NCI-H128 (cell line): Measurements from ENCODE around the gene CIAO3.

ENCODE experiments used
- DNase-seq: peaks from one replicate; lab custom pipeline; 2025; ENCODE audit not compliant: unreplicated experiment; lab: John Stamatoyannopoulos, UW

The CIAO3 gene

DNA sequence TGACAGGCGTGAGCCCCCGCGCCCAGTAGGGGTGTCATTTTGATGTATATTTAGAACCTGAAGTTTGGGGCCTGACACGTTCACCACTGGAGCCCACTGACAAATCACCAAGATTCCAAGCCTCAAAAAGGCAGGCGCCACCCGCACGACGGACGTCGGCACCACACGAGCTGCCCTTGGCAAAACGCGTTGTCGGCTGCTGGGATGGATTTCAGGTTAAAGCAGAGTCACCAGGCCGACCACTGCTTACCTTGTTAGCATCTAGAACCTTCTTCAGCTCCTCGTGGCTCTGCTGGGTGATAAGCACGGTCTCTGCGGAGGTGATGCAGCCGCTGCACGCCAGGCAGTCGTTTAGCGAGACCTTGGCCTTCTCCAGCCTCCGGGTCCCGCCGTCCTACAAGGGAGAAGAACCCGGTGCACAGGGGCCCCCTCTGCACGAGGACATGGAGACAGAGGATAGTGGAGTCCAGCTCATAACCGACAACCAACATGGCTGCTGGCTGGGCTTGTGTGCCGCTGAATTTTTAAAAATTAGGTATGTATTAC is 3.8 kb downstream of the CIAO3 start:
- no peak for DNase-seq

DNA sequence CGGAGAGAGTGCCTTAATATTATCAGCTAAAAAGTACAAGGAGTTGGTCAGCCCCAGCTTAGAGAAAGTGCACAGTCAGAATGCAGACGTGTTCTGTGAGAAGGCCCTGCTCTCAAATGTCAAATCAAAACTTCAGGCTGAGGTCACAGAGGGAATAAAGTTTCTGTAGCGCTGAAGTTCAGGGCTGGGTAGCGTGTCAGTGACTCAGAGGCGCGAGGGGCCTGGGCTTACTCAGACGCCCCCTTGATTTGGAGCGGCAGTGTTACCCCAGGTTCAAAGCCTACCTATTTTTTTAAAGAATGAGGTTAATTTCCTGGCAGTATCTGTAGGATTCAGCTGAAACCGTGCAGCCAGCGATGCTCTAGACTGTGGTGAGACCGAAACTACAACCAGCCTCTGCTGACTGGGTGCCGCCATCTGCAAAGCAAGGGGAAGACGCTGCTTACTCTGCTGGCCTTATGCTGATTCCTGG is 4.8 kb downstream of the CIAO3 start:
- DNase-seq = no peak

DNA sequence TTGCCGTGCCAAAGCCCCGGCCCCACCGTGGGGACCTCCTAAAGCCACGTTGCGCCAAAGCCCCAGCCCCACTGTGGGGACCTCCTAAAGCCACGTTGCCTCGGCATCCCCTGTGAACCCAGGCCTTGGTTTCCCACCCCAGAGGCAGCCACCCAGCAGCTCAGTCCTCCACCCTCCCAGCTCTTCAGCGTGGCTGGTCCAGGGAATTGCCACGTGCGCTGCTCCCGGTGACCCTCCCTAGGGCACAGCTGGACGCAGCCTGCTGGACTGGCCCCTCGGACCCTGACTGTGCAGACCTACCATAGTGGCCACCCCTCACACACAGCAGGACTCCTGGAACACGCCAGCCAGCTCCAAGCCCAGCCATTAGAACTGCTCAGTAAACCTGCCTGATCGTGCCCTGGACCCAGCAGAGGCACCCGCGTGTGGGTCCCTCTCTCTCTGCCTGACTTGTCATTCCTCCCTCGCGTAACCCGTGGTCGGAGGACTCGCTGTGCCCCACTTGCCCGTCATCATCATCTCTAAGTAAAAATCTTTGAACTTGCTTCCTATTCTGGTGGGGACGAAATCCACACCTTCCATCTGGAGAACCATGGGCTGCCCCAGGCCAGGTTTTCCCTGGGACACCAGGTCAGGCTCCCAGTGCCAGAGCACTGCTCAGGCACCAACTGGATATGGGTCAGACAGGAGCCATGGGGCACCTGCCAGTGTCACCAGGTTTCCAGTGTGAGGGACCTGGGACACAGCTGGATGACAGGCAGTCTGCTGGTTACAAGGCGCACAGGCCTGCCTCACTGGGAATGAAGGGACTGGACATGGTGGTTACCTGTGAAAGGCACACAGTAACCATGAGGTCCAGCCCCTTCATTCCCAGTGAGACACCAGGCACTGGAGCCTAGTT is 5.6 kb downstream of the CIAO3 start:
- no peak for DNase-seq

DNA sequence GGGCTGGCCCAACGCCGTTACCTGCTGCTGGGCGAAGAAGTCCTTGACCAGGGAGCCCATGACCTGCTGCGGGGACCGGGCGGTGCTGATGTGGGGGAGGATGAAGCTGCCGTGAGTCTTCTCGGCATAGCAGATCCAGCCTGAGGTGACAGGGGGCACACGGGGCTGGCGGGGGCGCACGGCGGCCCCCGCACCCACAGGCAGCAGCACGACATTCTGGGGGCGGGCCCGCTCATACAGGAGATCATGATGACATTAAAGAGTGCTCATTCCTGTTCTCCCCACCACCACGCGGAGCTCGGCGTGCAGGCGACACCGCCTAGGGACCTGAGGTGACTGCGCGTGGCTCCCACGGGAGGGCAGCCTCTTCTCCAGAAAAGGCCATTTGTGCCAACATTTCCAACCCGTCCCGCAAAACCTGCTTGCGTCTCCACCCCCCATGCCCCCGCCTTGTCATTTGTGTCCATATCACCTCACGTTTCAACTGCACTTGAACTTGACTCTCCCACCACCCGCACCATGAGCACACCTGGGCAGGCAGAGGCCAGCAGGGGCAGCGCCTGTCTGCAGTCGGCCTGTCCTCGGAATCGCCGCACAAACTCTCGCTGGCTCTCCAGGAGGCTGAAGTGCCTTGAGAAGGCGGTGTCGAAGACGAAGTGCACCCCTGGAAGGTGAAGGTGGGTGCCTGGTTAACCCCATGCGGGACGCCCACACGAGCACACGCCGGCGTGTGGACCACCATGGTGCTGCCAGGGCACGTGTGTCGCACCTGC is 6.4 kb downstream of the CIAO3 start:
- DNase-seq = no peak

DNA sequence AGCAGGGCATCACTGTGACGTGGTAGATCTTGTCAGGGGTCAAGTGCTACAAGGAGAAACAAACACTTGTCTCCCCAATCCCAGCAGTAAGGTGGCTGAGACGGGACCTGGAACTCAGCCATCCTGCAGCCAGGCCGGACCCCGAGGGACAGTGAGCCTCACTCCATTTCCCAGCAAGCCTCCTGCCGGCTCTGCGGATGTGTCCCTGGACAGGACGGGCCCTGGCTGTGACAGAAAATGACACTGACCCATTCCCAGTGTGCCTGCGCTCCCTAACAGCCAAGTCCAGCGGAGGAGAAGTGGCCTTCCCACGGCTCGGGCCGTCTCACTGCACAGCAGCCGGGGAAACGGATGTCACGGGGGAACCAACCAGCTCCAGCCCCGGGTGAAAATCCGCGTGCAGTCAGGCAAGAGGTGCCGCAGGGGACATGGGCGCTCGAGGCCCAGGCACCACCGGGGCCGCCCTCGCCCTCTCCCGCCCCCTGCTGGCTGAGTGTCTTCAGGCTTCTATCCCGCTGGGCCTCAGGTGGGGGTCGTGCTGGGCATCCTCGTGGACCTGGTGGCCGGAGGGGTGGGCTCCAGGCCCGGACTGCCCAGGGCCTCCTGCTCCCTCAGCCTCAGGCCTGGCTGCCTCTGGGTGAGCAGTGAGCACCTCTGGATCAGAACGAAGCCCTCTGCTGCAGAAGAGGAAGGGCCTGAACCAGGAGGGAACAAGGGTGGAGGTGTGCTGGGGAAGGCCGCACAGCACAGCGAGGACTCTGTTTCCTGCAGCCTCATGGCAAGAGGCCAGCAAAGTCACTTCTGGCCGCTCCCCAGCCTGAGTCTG is 7.2 kb downstream of the CIAO3 start:
- DNase-seq = no peak

DNA sequence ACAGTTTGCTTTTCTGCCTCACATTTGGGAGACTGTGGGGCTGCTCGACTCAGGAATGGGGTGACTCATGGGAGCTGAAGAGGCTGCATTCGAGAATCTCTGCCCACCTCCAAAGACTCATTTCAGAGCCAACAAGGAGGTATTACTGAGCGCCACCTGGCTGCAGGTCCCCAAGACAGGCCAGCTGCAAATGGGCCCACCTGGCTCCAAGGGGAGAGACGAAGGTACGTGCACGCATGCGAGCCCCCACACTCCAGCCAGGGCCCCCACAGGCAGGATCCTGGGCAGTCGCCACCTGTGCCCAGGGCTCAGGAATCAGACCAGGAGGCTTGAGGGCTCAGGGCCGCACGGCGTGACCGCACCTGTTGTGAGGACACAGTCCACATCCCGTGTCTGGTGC is 7.9 kb downstream of the CIAO3 start:
- no peak for DNase-seq

DNA sequence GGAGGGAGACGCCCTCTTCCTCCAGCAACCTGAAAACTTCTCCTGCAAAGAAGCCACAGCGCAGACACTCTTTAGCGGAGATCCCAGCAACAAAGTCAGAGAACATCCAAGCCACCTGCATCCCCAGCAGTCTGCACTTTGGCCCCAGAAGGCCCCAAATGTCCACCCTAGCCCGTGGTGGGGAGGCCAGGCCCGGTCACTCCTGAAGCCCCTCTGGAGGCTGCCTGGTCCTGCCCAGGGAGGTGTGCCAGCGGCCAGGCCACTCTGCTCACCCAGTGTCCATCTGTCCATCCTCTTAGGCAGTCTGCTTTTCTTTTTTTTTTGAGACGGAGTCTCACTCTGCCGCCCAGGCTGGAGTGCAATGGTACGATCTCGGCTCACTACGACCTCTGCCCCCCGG is 8.5 kb downstream of the CIAO3 start:
- DNase-seq = no peak

DNA sequence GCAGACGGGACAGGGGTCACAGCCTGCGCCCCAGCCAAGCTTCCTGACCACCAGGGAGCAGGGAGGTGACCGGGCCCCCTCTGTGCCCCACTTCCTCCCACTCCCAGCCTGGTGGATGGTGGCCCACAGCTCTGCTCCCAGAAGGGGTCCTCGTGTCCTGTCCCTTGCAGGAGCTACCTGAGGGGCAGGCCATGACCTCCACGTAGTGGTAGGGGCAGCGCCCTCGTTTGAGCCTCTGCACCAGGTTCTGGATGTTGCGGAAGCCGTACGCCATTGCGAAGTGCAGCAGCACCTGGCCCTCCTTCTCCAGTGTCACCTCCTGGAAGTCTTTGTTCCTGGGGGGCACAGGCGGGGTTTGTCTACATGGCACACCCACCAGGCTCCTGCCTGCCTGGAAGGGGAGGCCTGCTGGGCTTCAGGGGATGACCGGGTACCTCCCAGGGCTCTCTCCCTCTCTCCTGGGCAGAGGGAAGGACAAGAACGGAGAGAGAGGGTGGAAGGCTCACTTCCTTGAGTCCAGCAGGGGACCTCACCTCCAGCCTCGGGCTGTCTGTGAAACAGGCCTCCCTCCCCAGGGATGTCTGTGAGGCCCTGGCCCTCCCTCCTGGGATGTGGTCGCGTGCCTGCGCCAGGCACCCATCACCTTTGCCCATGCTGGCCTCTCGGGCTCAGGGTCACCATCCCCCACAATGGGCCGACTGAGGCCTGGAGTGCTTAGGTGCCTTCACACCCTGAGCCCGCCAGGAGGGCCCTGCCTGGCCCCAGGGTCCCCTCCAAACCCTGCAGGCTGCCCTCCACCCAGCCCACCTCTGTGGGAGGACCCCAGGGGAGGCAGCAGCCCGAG is 9.9 kb downstream of the CIAO3 start:
- no peak for DNase-seq

DNA sequence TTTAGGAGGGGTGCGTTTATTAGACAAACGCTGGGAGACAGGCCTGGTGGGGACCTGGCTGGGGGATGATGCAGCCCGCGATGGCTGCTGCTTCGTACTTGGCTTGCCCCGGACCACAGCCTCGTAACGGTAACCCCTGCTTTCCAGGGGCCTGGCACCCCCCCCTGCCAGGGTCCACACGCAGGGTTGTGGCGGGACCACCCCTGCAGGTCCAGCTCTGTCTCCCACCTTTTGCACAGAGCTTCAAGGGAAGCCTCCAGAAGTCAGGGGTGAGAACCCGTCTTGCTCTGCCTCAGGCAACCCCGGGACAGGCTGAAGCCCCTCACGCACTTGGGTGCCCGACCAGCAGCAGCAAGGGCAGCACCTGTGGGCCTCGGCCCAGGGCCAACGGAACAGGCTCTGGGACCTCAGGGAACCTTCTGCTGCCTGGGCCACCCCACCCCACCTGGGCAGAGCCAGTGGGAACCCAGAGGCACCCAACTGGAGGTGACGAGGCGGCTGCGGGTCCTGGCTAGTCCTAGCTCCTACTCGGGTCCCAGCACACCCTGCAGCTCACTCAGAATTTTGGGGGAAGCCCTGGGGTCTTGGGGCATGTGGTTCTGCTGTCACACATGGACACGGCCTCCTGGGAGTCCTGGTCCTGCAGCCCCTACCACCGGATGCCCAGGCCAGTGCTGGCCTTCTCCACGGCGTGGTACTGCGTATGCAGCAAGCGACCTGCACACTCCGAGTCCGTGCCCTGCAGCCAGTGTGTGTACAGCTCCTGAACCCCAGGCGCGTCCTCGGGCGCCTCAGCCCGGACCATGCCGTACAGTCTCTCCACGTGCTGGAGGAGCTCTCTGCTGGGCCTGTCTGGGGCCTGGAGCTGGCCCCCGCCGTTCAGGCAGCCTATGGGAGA is 10.8 kb downstream of the CIAO3 start:
- DNase-seq = no peak

DNA sequence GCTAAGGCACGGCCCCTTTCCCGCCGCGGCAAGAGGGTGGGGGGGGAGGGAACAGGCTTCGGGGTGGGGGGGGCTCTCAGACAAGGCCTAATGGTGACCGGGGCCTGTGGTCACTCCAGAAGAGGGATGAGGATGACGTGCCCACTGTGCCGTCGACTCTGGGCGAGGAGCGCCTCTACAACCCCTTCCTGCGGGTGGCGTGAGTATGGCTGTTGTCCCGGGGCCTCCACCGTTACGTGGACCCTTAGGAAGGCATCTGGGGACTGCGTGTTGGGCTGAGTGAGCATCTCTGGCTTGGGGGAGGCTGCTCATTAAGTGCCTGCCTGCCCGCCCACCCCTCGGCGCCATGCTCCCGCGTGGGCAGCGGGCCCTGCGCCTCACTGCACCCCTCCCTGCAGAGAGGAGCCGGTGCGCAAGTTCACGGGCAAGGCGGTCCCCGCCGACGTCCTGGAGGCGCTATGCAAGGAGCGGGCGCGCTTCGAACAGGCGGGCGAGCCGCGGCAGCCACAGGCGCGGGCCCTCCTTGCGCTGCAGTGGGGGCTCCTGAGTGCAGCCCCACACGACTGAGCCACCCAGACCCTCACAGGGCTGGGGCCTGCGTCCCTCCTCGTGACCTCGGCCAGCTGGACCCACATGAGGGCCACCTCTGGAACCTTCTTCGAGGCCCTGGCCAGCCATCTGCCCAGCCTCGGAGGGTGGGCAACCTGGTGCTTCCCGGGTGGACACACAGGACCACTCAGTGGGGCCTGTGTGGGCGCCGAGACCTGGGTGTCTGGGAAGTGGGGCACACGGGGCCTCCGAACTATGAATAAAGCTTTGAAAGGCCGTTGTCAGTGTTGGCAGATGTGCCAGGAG is 11.7 kb downstream of the CIAO3 start:
- no peak for DNase-seq

DNA sequence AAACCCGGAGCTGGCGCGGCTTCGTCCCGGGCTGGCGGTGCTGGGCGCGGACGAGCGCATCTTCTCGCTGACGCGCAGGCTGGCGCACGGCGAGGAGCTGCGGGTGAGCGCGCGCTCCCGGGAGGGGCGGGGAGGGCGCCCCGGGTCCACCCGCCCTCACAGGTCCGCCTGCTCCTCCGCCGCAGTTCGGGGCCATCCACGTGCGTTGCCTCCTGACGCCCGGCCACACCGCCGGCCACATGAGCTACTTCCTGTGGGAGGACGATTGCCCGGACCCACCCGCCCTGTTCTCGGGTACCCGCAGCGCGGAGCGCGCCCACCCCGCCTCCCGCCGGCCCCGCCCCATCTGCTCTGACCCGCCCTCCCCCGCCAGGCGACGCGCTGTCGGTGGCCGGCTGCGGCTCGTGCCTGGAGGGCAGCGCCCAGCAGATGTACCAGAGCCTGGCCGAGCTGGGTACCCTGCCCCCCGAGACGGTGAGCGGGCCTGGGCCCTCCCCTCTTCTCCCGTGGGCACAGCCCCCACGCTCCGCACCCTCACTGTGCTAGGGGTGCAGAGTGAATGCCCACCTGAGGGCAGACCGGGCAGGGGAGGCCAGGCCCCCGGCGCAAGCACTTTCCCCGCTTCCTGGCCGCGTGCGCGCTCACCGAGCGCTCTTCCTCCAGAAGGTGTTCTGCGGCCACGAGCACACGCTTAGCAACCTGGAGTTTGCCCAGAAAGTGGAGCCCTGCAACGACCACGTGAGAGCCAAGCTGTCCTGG is 12.5 kb downstream of the CIAO3 start:
- no peak for DNase-seq

DNA sequence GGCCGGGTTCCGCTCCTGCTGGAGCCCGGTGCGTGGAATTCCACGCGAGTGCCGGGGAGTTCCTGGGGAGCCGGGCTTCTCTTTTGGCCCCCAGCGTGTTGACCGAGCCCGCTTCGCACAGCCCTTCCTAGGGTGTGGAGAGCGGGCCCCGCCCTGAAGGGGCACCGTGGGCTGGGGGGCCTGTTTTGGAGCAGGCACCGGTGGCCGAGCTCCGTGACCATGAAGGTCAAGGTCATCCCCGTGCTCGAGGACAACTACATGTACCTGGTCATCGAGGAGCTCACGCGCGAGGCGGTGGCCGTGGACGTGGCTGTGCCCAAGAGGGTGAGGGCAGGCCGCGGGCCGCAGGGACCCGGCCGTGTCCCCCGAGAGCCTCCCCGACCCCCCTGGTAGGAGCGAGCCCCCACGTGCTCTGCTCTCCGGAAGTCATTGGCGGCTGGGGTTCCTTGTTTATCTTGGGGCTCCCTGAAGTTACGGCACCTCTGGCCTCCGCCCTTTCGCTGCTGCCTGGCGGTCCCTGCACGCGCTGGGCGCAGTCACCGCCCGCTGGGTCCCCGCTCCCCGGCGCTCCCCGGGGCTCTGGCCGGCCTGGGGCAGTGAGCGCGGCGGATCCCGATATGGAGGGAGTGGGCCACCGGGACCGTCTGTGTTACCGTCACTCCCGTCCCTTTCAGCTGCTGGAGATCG is 13.4 kb downstream of the CIAO3 start:
- no peak for DNase-seq

DNA sequence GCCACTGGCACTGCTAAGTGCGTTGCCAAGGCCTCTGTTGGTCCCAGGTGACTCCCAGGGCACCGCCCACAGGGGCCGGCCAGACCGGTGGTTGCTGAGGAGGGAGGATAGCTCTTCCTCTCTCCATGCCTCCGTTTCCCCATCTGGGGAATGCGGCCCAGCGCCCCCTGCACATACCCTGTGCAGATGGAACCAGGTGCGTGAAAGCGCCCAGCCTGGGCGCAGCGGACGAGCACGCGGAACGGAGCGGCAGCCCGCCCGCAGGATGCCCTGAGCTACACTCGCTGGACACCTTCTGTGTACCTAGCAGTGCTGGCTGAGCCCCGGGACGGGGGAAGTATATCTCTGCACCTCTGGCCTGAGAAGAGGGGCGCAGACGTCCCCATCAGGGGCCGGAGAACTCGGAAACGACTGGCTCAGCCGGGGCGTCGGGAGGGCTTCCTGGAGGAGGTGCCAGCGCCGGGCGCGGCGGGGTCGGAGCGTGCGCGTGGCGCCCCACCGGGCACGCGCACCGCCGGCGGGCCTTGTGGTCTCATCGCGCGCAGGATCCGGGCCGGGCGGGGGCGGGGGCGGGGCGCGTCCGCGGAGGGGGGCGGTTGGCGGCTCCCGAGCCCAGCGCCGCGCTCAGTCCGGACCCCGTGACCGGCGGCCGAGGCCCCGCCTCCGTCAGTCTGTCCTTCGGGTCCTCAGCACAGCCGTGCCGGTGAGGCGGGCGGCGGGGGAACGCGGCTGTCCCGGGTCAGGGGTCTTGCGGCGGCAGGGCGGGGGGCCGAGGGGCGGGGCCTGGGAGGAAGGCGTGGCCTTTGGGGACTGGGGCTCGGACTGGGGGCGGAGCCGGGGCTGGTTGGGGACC is 14.1 kb downstream of the CIAO3 start, which contains the start of the genes CCDC78 and HAGHL:
Gene CCDC78, minus strand, starts transcription at position 6 of the 853 bp plus-strand sequence. CDS start 76 bp downstream, outside the sequence.
Gene HAGHL, plus strand, starts transcription at position 669 of the 853 bp plus-strand sequence. CDS start 404 bp downstream, outside the sequence.
- DNase-seq = no peak

DNA sequence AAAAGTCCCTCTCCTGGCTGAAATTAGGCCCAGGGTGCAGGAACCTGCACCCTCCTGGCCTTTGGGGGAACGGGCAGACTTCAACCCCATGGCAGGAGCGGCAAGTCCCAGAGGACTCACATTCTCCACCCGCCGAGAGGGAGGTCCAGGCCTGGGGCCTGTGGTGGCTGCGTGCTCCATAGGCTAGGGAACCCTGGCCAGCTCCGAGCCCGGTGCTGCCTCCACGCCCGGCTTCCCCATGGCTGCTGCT is 14.7 kb downstream of the CIAO3 start:
- no peak for DNase-seq

DNA sequence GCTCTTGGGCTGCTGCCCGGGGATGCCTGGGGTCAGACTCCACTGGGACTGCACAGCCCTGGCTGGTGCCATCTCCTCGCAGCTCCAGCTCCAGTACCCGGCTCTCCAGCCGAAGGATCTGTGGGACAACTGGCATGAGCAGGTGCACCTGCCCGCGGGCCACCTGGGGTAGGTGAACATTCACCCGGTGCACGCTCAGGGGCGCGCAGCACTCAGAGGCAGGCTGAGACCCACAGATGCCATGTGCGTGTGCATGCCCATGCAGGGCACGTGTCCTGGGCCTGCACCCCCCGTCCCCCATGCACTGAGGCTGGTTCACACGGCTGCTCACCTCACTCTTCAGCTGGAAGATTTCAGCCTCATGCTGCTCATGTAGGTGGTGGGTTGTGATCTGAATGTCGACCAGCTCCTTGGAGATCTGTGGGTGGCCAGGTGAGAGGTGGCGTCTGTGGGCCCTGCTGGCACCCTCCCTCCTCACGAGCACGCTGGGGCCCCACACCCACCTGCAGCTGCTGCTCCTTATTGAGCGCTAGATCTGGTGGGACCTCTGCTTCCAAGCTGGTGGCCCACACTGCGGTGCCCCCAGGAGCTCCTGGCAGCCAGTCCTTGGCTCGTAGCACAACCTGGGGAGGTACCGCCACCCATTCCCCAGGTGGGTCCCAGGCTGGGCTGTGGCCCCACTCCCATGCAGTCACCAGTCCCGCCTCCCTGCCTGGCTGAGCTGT is 15.2 kb downstream of the CIAO3 start:
- DNase-seq = no peak
